GM12878 (cell line): ENCODE results near the gene FABP6. TPM values are rescaled to one million over a fixed set of nuclear protein-coding genes. Genes with fewer than 3 reads are reported as not detected.

Source experiments
- ATAC-seq: fragments of 200-7000 bp; cut with Tn5 transposase; 3 replicates; pipeline ENCODE4 v1.9.1; 2020; ENCODE audit warnings: mild to moderate bottlenecking, moderate library complexity
- BruUV-seq: library from RNA; stranded (reverse); fragments of 400-500 nt; replicated peaks from 2 replicates; lab custom pipeline; 2021; lab: Mats Ljungman, UMichigan
- CTCF ChIA-PET: fragments of 300-600 bp; sonication (Branson Sonifier 250); formaldehyde crosslinking; extraction: SDS; loops from one replicate; lab custom pipeline; 2021; ENCODE audit warnings: inconsistent platforms; lab: Yijun Ruan, JAX
- POLR2A ChIA-PET: fragments of 350-600 bp; formaldehyde crosslinking; extraction: SDS; loops from one replicate; lab custom pipeline; 2021; ENCODE audit warnings: inconsistent platforms; lab: Charles Lee
- RAD21 ChIA-PET: fragments of 300-600 bp; sonication (Branson Sonifier 250); formaldehyde crosslinking; loops from one replicate; lab custom pipeline; 2023; ENCODE audit warnings: antibody characterized with exemption; ENCODE audit not compliant: unreplicated experiment; lab: Charles Lee
- SMC1A ChIA-PET: fragments of 300-600 bp; sonication (Branson Sonifier 250); formaldehyde crosslinking; loops from one replicate; lab custom pipeline; 2023; ENCODE audit not compliant: unreplicated experiment, uncharacterized antibody; lab: Charles Lee
- DNase-seq: peaks from one replicate; pipeline ENCODE4 v3.0.0-alpha.2; 2011; ENCODE audit warnings: low read depth, low spot score
- FAIRE-seq: peaks from 3 replicates; lab custom pipeline; 2011; peaks lifted over from hg19 to GRCh38; lab: Jason Lieb, UNC
- H2AFZ ChIP-seq: 2 replicates; pipeline ENCODE4 v1.6.0; 2011; ENCODE audit warnings: low read depth, low read length, control low read depth; ENCODE audit not compliant: control insufficient read depth
- H3K27ac ChIP-seq: 2 replicates; pipeline ENCODE4 v1.5.1; 2011; ENCODE audit warnings: control low read depth; ENCODE audit not compliant: control insufficient read depth, insufficient read depth
- H3K27me3 ChIP-seq, 2 experiments: replicated peaks in 1 of 2; 2 replicates each; pipeline versions ENCODE4 v1.6.0 to v1.6.1; 2011; ENCODE audit warnings: low read length in 1 of 2; ENCODE audit not compliant: control insufficient read depth in 2 of 2, insufficient read depth in 2 of 2
- H3K36me3 ChIP-seq, 2 experiments: 2 replicates each; pipeline ENCODE4 v1.5.1; 2011; ENCODE audit warnings: low read length in 1 of 2; ENCODE audit not compliant: control insufficient read depth in 2 of 2, insufficient read depth in 2 of 2
- H3K4me1 ChIP-seq: 2 replicates; pipeline ENCODE4 v1.6.1; 2011; ENCODE audit warnings: mild to moderate bottlenecking, low read length, moderate library complexity, mixed read lengths; ENCODE audit not compliant: control insufficient read depth, insufficient read depth
- H3K4me2 ChIP-seq: 2 replicates; pipeline ENCODE4 v1.6.0; 2011; ENCODE audit warnings: control low read depth; ENCODE audit not compliant: control insufficient read depth, insufficient read depth
- H3K4me3 ChIP-seq: fragments of 200-600 bp; sonication (generic); 2 replicates; pipeline ENCODE4 v1.5.1; 2016
- H3K79me2 ChIP-seq: 2 replicates; pipeline ENCODE4 v1.6.0; 2011; ENCODE audit warnings: low read length; ENCODE audit not compliant: control insufficient read depth, insufficient read depth
- H3K9ac ChIP-seq: 2 replicates; pipeline ENCODE4 v1.8.0; 2011; ENCODE audit warnings: low read length, control low read depth, mixed read lengths; ENCODE audit not compliant: control insufficient read depth, insufficient read depth
- H3K9me3 ChIP-seq: replicated peaks from 3 replicates; pipeline ENCODE4 v1.5.1; 2011; ENCODE audit warnings: mild to moderate bottlenecking, low read length; ENCODE audit not compliant: control insufficient read depth, insufficient read depth
- H4K20me1 ChIP-seq: 2 replicates; pipeline ENCODE4 v1.6.0; 2011; ENCODE audit not compliant: control insufficient read depth, insufficient read depth
- BACH1 ChIP-seq: fragments of 450-650 bp; IDR thresholded peaks from 2 replicates; pipeline ENCODE4 v1.6.1; 2017; ENCODE audit warnings: mild to moderate bottlenecking, borderline replicate concordance
- E2F8 ChIP-seq: fragments of 450-650 bp; IDR thresholded peaks from 2 replicates; pipeline ENCODE4 v1.6.1; 2018; ENCODE audit warnings: mild to moderate bottlenecking, low read depth, moderate library complexity; ENCODE audit not compliant: partially characterized antibody
- NR2C1 ChIP-seq: fragments of 450-650 bp; IDR thresholded peaks from 2 replicates; pipeline ENCODE4 v1.6.1; 2017; ENCODE audit warnings: antibody characterized with exemption, mild to moderate bottlenecking, moderate library complexity
- SREBF1 ChIP-seq: IDR thresholded peaks from 2 replicates; pipeline ENCODE4 v1.6.1; 2012; ENCODE audit warnings: mild to moderate bottlenecking, low read length
- SREBF2 ChIP-seq: IDR thresholded peaks from 2 replicates; pipeline ENCODE4 v1.6.1; 2012; ENCODE audit warnings: mild to moderate bottlenecking, low read length
- ZNF217 ChIP-seq: fragments of 450-650 bp; IDR thresholded peaks from 2 replicates; pipeline ENCODE4 v1.6.1; 2017; ENCODE audit warnings: antibody characterized with exemption, mild to moderate bottlenecking
- ZNF384 ChIP-seq: IDR thresholded peaks from 2 replicates; pipeline ENCODE4 v1.6.1; 2012; ENCODE audit warnings: low read depth, mild to moderate bottlenecking, low read length, improper control_type of control experiment, borderline replicate concordance
- ZNF622 ChIP-seq: fragments of 450-650 bp; IDR thresholded peaks from 2 replicates; pipeline ENCODE4 v1.6.1; 2017; ENCODE audit warnings: mild to moderate bottlenecking, inconsistent platforms
- WGBS: methylation state at CpG from one replicate; pipeline ENCODE4 v1.1.6; 2016; ENCODE audit warnings: low lambda C conversion rate; ENCODE audit not compliant: insufficient replicate concordance, insufficient coverage; ENCODE audit errors: missing lambda C conversion rate; 5-methylcytosine and 5-hydroxymethylcytosine counted together
- in situ Hi-C: fragments of 300-500 bp; cut with MboI; formaldehyde crosslinking; loops from 9 replicates; pipeline ENCODE4 v1.14.3; 2018; ENCODE audit warnings: mixed read lengths
- intact Hi-C: fragments of 100-400 bp; cut with micrococcal nuclease; formaldehyde crosslinking; loops from one replicate; pipeline ENCODE4 v1.14.2; 2022; ENCODE audit not compliant: unreplicated experiment
- polyA plus RNA-seq, 11 experiments: library from polyadenylated mRNA; depleted of rRNA in 4 of 11; unstranded in 6 of 11; stranded (reverse) in 5 of 11; fragments of >200 nt; fragmentation: Nextera tagmentation in 4 of 11; fragmentation: Illumina TruSeq in 1 of 11; extraction: Ambion mirVana in 4 of 11; extraction: Trizol in 1 of 11; gene quantifications; 1 replicate in 1 of 11; 2 replicates in 10 of 11; pipeline versions ENCODE4 v1.2.1 to v1.2.3, GENCODE V29; 2011 to 2016; ENCODE audit warnings: inconsistent platforms in 2 of 11, missing spikeins in 2 of 11, low read depth in 1 of 11
- total RNA-seq, 4 experiments: library from RNA; depleted of rRNA in 3 of 4; stranded (reverse); fragments of >200 nt in 3 of 4; fragmentation: Illumina TruSeq in 1 of 4; extraction: Trizol in 1 of 4; gene quantifications; 2 replicates each; pipeline versions ENCODE4 v1.2.1 to v1.2.3, GENCODE V29; 2013 to 2021

Gene FABP6
- total and polyA plus RNA-seq, 10 of the 15 experiments (the other 5 are each of a cell fraction or from before 2014, with no cell fraction given) = 0.66 to 8.1 (median 2.4) TPM

GRCh38 chr5:160252916-160253315 is 23.6 kb downstream of the FABP6 start:
- Histone ChIP-seq H3K27me3 (no peaks in the 10 kb centered on the region), H3K79me2 (no peaks in the 10 kb centered on the region), H2AFZ (no peak overlapping the region), H4K20me1 (no peaks in the 10 kb centered on the region), H3K4me1 (no peaks in the 10 kb centered on the region), H3K4me2 (no peak overlapping the region), H3K9me3 (no peaks in the 10 kb centered on the region), H3K9ac (no peak overlapping the region), H3K36me3 (no peaks in the 10 kb centered on the region), H3K4me3 (no peak overlapping the region), H3K27ac (no peak overlapping the region)
- intact Hi-C loops = no loop called here
- BruUV-seq = no TSS peak
- ATAC-seq = no peak
- POLR2A ChIA-PET = no interaction called here
- no peak for DNase-seq
- no peak for TF ChIP-seq ZNF384
- 47% methylated on average over 9 of the region's 9 CpGs for WGBS
- SMC1A ChIA-PET = interaction anchor here (1.0 to 1.4 kb wide), 2 partner anchors 11 to 90 kb away, joined by 3 to 4 read pairs; no protein-coding TSS in a partner anchor
- CTCF ChIA-PET = no interaction called here
- in situ Hi-C loops = no loop called here
- FAIRE-seq = no peak
- RAD21 ChIA-PET = no interaction called here

- no peaks in the 10 kb centered on the region for H3K27me3 ChIP-seq
- no peaks in the 10 kb centered on the region for H3K9me3 ChIP-seq
- no peak overlapping the region for H3K4me2 ChIP-seq
- ChIA-PET RAD21 (no interaction called here), POLR2A (no interaction called here), SMC1A (interaction anchor here (1.4 to 3.7 kb wide), 2 partner anchors 8 to 12 kb away, joined by 4 to 13 read pairs; no protein-coding TSS in a partner anchor), CTCF (no interaction called here)
- H4K20me1 ChIP-seq = no peaks in the 10 kb centered on the region
- no TSS peak for BruUV-seq
- no peak for ATAC-seq
- no peaks in the 10 kb centered on the region for H3K4me1 ChIP-seq
- TF ChIP-seq ZNF217 (no peak), E2F8 (no peak), NR2C1 (no peak), SREBF2 (no peak), SREBF1 (no peak), ZNF622 (no peak), BACH1 (no peak), ZNF384 (no peak)
- no peaks in the 10 kb centered on the region for H3K36me3 ChIP-seq
- FAIRE-seq = no peak
- no peak for DNase-seq
- H2AFZ ChIP-seq = no peak overlapping the region
- no peak overlapping the region for H3K9ac ChIP-seq
- no peak overlapping the region for H3K4me3 ChIP-seq
- intact Hi-C loops = no loop called here
- H3K79me2 ChIP-seq = no peaks in the 10 kb centered on the region
- no peak overlapping the region for H3K27ac ChIP-seq
- in situ Hi-C loops = no loop called here
- WGBS = 60% methylated on average over 17 of the region's 17 CpGs
Observed at GRCh38 chr5:160253441-160253840, 24.1 kb downstream of the FABP6 start.
